ENCODE data around the gene TMEM179. TPM values are rescaled to one million over a fixed set of nuclear protein-coding genes. Genes with fewer than 3 reads are reported as not detected.

The TMEM179 gene
- total and polyA plus RNA-seq, 2 of the 8 experiments (the other 6 are each of a cell fraction or from before 2014, with no cell fraction given): 2.9 to 4.0 TPM

DNA sequence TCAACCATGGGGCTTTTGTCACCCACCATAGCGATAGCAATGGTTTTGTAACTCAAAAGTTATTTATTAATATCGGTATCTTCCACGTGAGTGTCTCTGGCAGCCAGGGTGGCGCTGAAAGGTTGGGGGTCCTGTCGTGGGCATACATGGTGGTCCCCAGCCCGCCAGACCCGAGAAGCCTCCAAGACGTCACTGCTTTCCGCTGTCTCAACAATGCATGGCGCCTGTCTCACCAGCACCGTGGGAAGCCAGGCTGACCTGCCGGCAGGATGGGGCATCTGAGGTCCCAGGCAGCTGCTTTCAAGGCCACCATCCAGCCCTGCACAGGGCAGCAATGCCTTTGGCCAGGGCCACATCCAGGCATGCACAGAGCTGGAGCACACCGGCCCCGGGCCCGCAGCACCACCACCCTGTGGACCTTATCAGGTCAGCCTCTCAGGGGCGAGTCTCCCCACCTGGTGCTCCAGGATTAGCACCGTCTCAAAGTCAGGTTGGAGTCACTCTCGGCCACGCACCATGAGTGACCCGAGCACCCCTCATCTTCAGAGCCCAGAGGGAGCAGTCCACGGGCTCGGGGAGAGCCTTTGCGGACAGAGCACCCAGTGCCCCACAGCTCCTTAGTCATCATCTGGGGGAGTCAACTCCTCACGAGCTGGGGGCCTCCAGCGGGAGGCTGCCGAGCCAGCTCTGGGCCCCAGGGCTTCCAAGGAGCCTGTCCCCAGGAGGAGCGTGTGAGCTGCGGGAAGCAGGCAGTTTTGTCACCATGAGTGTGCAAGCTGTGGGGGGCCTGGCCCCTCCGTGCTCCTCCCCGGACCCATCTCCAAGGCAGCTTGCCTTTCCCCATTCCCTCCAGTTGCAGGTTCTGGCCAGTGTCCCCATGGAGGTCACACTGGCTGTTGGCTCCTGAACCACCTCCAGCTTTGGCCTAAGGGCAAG lies 39.6 kb downstream of the TMEM179 start:
- Histone ChIP-seq H2BK15ac (ENCODE audit: low read length) (no peak overlapping the region; the same call in 1 of the 2 replicates), H3K79me2 (ENCODE audit: control insufficient read depth in 1 of 2, insufficient read depth in 2 of 2, low read length in 2 of 2) (no peaks in the 10 kb centered on the region), H3K4me1 (replicated peaks in 1 of 4; ENCODE audit: control insufficient read depth in 3 of 4, insufficient read depth in 4 of 4, low read length in 3 of 4) (peaks cover 0 to 6% (median under 1%) of the 10 kb centered on the region in 4 experiments; a peak in 3 of 7 replicates), H4K8ac (ENCODE audit: extremely low read depth, insufficient read depth, low read length) (peak overlapping the region; percentile 14; the same call in 1 of the 2 replicates), H3K23ac (ENCODE audit: insufficient read length) (no peak overlapping the region), H3K9me3 (ENCODE audit: insufficient read depth in 2 of 2, low read depth in 1 of 2, low read length in 1 of 2) (no peaks in the 10 kb centered on the region), H3K4me3 (ENCODE audit: extremely low read depth in 1 of 4, insufficient read depth in 2 of 4, low read depth in 3 of 4, low read length in 4 of 4) (no peak overlapping the region), H2BK120ac (replicated peaks; ENCODE audit: low read depth, low read length) (no peak overlapping the region), H3K18ac (ENCODE audit: extremely low read depth, low read length) (no peak overlapping the region), H2BK5ac (ENCODE audit: low read depth, low read length) (no peak overlapping the region), H2BK20ac (ENCODE audit: low read length) (no peak overlapping the region), H3K9ac (replicated peaks in 1 of 4; ENCODE audit: extremely low read depth in 1 of 4, low read depth in 3 of 4, low read length in 3 of 4) (no peak overlapping the region), H4K20me1 (replicated peaks in 1 of 2; ENCODE audit: control insufficient read depth in 1 of 2, insufficient read depth in 2 of 2, low read length in 2 of 2) (peaks cover 0 to 4% of the 10 kb centered on the region in 2 experiments), H3K4me2 (ENCODE audit: insufficient read depth in 1 of 2, low read depth in 2 of 2, low read length in 2 of 2) (no peak overlapping the region), H3K4ac (replicated peaks; ENCODE audit: insufficient read length, low read depth, low read length) (no peak overlapping the region), H2AK5ac (ENCODE audit: low read depth, low read length) (no peak overlapping the region), H3K27ac (ENCODE audit: low read depth, low read length) (no peak overlapping the region), H3K23me2 (ENCODE audit: low read depth, low read length) (no peaks in the 10 kb centered on the region), H3K79me1 (ENCODE audit: low read depth, low read length) (no peaks in the 10 kb centered on the region), H4K91ac (replicated peaks; ENCODE audit: insufficient read length, low read length) (no peak overlapping the region), H4K5ac (ENCODE audit: insufficient read length, low read depth, low read length) (no peak overlapping the region), H2AFZ (ENCODE audit: low read length) (no peak overlapping the region), H3K36me3 (ENCODE audit: control insufficient read depth in 2 of 4, insufficient read depth in 4 of 4, low read length in 3 of 4) (no peaks in the 10 kb centered on the region), H3K14ac (ENCODE audit: insufficient read length) (no peak overlapping the region), H3K27me3 (replicated peaks in 1 of 4; ENCODE audit: control insufficient read depth in 3 of 4, extremely low read depth in 1 of 4, insufficient read depth in 3 of 4, low read length in 3 of 4) (no peaks in the 10 kb centered on the region; a peak in 2 of 7 replicates), H2BK12ac (ENCODE audit: low read depth, low read length) (peak overlapping the region; percentile 50; the same call in 1 of the 2 replicates), H3K56ac (replicated peaks; ENCODE audit: insufficient read length, low read depth, low read length) (no peak overlapping the region)
- CTCF ChIA-PET (ENCODE audit: partially characterized antibody): interaction anchor here (0.6 to 2.4 kb wide), 60 partner anchors 9 to 664 kb away, joined by 3 to 18 read pairs (median 4); no protein-coding TSS in a partner anchor
- 91% methylated on average over 26 of the region's 30 CpGs; no CpG with 5 or more reads in 1 of the 2 experiments for WGBS, 2 experiments (ENCODE audit: extremely low coverage in 1 of 2, insufficient coverage in 1 of 2, insufficient read length in 1 of 2, insufficient replicate concordance in 2 of 2, low coverage in 1 of 2, low lambda C conversion rate in 2 of 2, missing lambda C conversion rate in 1 of 2)
- POLR2A ChIA-PET (ENCODE audit: partially characterized antibody): interaction anchor here (1.3 to 1.6 kb wide), 2 partner anchors 9 to 11 kb away, joined by 3 read pairs; no protein-coding TSS in a partner anchor
- DNase-seq (ENCODE audit: low read depth in 1 of 2, low spot score in 2 of 2) (no peak), FAIRE-seq (no peak)
- TF ChIP-seq, protein P1, sequence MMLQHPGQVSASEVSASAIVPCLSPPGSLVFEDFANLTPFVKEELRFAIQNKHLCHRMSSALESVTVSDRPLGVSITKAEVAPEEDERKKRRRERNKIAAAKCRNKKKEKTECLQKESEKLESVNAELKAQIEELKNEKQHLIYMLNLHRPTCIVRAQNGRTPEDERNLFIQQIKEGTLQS (IDR thresholded peaks at IDR 0.05; ENCODE audit: insufficient read depth, low read depth, low read length): no peak
- TF ChIP-seq TBP (IDR thresholded peaks at IDR 0.05; ENCODE audit: low read depth, low read length) (no peak), EP300 (IDR thresholded peaks at IDR 0.05; ENCODE audit: borderline replicate concordance in 1 of 2, low read depth in 2 of 2, low read length in 2 of 2) (no peak), HDAC2 (IDR thresholded peaks at IDR 0.05; ENCODE audit: borderline replicate concordance in 1 of 2, low read depth in 2 of 2, low read length in 2 of 2) (no peak), ASH2L (IDR thresholded peaks at IDR 0.05; ENCODE audit: low read length) (no peak), SAP30 (IDR thresholded peaks at IDR 0.05; ENCODE audit: insufficient read depth, insufficient replicate concordance, low read length) (no peak), TAF1 (IDR thresholded peaks at IDR 0.05; ENCODE audit: low read depth, low read length) (no peak)
- TF ChIP-seq, protein P2, sequence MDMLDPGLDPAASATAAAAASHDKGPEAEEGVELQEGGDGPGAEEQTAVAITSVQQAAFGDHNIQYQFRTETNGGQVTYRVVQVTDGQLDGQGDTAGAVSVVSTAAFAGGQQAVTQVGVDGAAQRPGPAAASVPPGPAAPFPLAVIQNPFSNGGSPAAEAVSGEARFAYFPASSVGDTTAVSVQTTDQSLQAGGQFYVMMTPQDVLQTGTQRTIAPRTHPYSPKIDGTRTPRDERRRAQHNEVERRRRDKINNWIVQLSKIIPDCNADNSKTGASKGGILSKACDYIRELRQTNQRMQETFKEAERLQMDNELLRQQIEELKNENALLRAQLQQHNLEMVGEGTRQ (IDR thresholded peaks at IDR 0.05; ENCODE audit: low read length): no peak

Data from H1 (cell line).